Calu3 (cell line): ENCODE results near the gene BSCL2. TPM values are rescaled to one million over a fixed set of nuclear protein-coding genes. Genes with fewer than 3 reads are reported as not detected.
"Not testable (repeated sequence)": the region's sequence is repeated elsewhere in the genome, so short reads cannot be mapped to it uniquely, and the experiment has no call there.

Experiments used
- BruUV-seq: library from RNA; stranded (reverse); fragments of 400-500 nt; replicated peaks from 2 replicates; lab custom pipeline; 2021; lab: Mats Ljungman, UMichigan
- CTCF ChIA-PET: fragments of 300-600 bp; sonication (Branson Sonifier 250); formaldehyde crosslinking; loops from one replicate; lab custom pipeline; 2022; ENCODE audit warnings: antibody characterized with exemption; lab: Charles Lee
- DNase-seq: peaks from one replicate; pipeline ENCODE4 v3.0.0; 2022
- H3K27ac Mint-ChIP-seq: one replicate; pipeline ENCODE4 v1.8.0; 2022; ENCODE audit warnings: mixed read lengths; ENCODE audit not compliant: unreplicated experiment
- H3K27me3 Mint-ChIP-seq: one replicate; pipeline ENCODE4 v1.8.0; 2022; ENCODE audit warnings: mixed read lengths; ENCODE audit not compliant: unreplicated experiment
- H3K36me3 Mint-ChIP-seq: one replicate; pipeline ENCODE4 v1.8.0; 2022; ENCODE audit warnings: mild to moderate bottlenecking, moderate library complexity, mixed read lengths; ENCODE audit not compliant: insufficient read depth, unreplicated experiment
- H3K4me1 Mint-ChIP-seq: one replicate; pipeline ENCODE4 v1.8.0; 2022; ENCODE audit warnings: mild to moderate bottlenecking, low read depth, mixed read lengths; ENCODE audit not compliant: unreplicated experiment
- H3K4me3 Mint-ChIP-seq: one replicate; pipeline ENCODE4 v1.8.0; 2022; ENCODE audit warnings: mild to moderate bottlenecking, low read depth, moderate library complexity, mixed read lengths; ENCODE audit not compliant: unreplicated experiment
- H3K9me3 Mint-ChIP-seq: one replicate; pipeline ENCODE4 v1.8.0; 2022; ENCODE audit warnings: low read depth, mixed read lengths; ENCODE audit not compliant: unreplicated experiment
- CTCF ChIP-seq: fragments of 200-600 bp; IDR thresholded peaks from one replicate; pipeline ENCODE4 v1.8.0; 2022; ENCODE audit warnings: antibody characterized with exemption; ENCODE audit not compliant: unreplicated experiment
- intact Hi-C: fragments of 100-400 bp; cut with micrococcal nuclease; formaldehyde crosslinking; loops from one replicate; pipeline ENCODE4 v1.10.0; 2022; ENCODE audit not compliant: unreplicated experiment
- total RNA-seq: library from RNA; stranded (reverse); gene quantifications from 2 replicates; pipeline ENCODE4 v1.2.3, GENCODE V29; 2022

BSCL2 gene
- total RNA-seq, 1 experiment from 2014 or later, result 71.5 TPM

- intact Hi-C loops, result no loop called here
- TF ChIP-seq CTCF, result no peak
- TSS peak; percentile 79 for BruUV-seq
- Mint-ChIP-seq H3K27me3 (no peaks in the 10 kb centered on the region), H3K9me3 (no peaks in the 10 kb centered on the region), H3K4me3 (peak overlapping the region; percentile 92), H3K27ac (peak overlapping the region; percentile 93), H3K36me3 (peaks cover 18% of the 10 kb centered on the region), H3K4me1 (no peaks in the 10 kb centered on the region)
- CTCF ChIA-PET, result interaction anchor here (0.5 to 1.5 kb wide), 10 partner anchors 9 to 162 kb away, joined by 3 to 16 read pairs (median 3); partner anchors contain the start of genes HNRNPUL2, LBHD1, TAF6L and TMEM179B
- DNase-seq, result no peak
Observed at GRCh38 chr11:62752994-62753735, 45.9 kb upstream of the BSCL2 start.

- H3K9me3 Mint-ChIP-seq, result no peaks in the 10 kb centered on the region
- H3K27me3 Mint-ChIP-seq, result no peaks in the 10 kb centered on the region
- H3K4me1 Mint-ChIP-seq, result no peaks in the 10 kb centered on the region
- CTCF ChIA-PET, result no interaction called here
- no peak overlapping the region for H3K4me3 Mint-ChIP-seq
- H3K36me3 Mint-ChIP-seq, result peaks cover 18% of the 10 kb centered on the region
- DNase-seq, result no peak
- TF ChIP-seq CTCF, result no peak
- intact Hi-C loops, result no loop called here
- no TSS peak for BruUV-seq
- H3K27ac Mint-ChIP-seq, result no peak overlapping the region
Observed at GRCh38 chr11:62752177-62752785, 45.1 kb upstream of the BSCL2 start.

- DNase-seq, H3K4me1 Mint-ChIP-seq, H3K9me3 Mint-ChIP-seq, BruUV-seq, H3K27ac Mint-ChIP-seq, H3K27me3 Mint-ChIP-seq, H3K4me3 Mint-ChIP-seq, intact Hi-C loops: not testable (repeated sequence)
- H3K36me3 Mint-ChIP-seq, result peaks cover 18% of the 10 kb centered on the region
- CTCF ChIA-PET, result interaction anchor here (0.6 kb wide), 1 partner anchor 75 kb away, joined by 3 read pairs; no protein-coding TSS in a partner anchor
Observed at GRCh38 chr11:62749931-62750330, 42.7 kb upstream of the BSCL2 start.

GRCh38 chr11:62747475-62748160, 40.4 kb upstream of the BSCL2 start:
- no peaks in the 10 kb centered on the region for H3K9me3 Mint-ChIP-seq
- no TSS peak for BruUV-seq
- H3K27me3 Mint-ChIP-seq, result no peaks in the 10 kb centered on the region
- no peak overlapping the region for H3K4me3 Mint-ChIP-seq
- DNase-seq, result no peak
- CTCF ChIA-PET, result no interaction called here
- no peak overlapping the region for H3K27ac Mint-ChIP-seq
- intact Hi-C loops, result no loop called here
- H3K36me3 Mint-ChIP-seq, result peaks cover 6% of the 10 kb centered on the region
- no peaks in the 10 kb centered on the region for H3K4me1 Mint-ChIP-seq
- TF ChIP-seq CTCF, result no peak
